ENCODE data around the gene GUCD1. TPM values are rescaled to one million over a fixed set of nuclear protein-coding genes. Genes with fewer than 3 reads are reported as not detected.
A peak's percentile ranks its signal among the peaks of the same experiment; 100 is the strongest.

Gene GUCD1
- total and polyA plus RNA-seq, 2 of the 8 experiments (the other 6 are each of a cell fraction or from before 2014, with no cell fraction given), result 85.2 to 128 TPM

- Histone ChIP-seq H3K56ac (replicated peaks; ENCODE audit: insufficient read length, low read depth, low read length) (no peak overlapping the region), H4K91ac (replicated peaks; ENCODE audit: insufficient read length, low read length) (no peak overlapping the region), H3K14ac (ENCODE audit: insufficient read length) (no peak overlapping the region), H4K8ac (ENCODE audit: extremely low read depth, insufficient read depth, low read length) (peak overlapping the region; percentile 68; the same call in 1 of the 2 replicates), H2BK12ac (ENCODE audit: low read depth, low read length) (no peak overlapping the region), H3K9ac (replicated peaks in 1 of 4; ENCODE audit: extremely low read depth in 1 of 4, low read depth in 3 of 4, low read length in 3 of 4) (no peak overlapping the region), H2AFZ (ENCODE audit: low read length) (no peak overlapping the region), H3K23me2 (ENCODE audit: low read depth, low read length) (peaks cover 8% of the 10 kb centered on the region), H3K4me1 (replicated peaks in 1 of 4; ENCODE audit: control insufficient read depth in 3 of 4, insufficient read depth in 4 of 4, low read length in 3 of 4) (peaks cover 0 to 12% (median 3%) of the 10 kb centered on the region in 4 experiments; a peak in 5 of 7 replicates), H3K79me2 (ENCODE audit: control insufficient read depth in 1 of 2, insufficient read depth in 2 of 2, low read length in 2 of 2) (peaks cover 7 to 48% of the 10 kb centered on the region in 2 experiments), H2BK5ac (ENCODE audit: low read depth, low read length) (no peak overlapping the region), H2AK5ac (ENCODE audit: low read depth, low read length) (no peak overlapping the region), H3K27me3 (replicated peaks in 1 of 4; ENCODE audit: control insufficient read depth in 3 of 4, extremely low read depth in 1 of 4, insufficient read depth in 3 of 4, low read length in 3 of 4) (no peaks in the 10 kb centered on the region), H3K4me2 (ENCODE audit: insufficient read depth in 1 of 2, low read depth in 2 of 2, low read length in 2 of 2) (no peak overlapping the region), H3K23ac (ENCODE audit: insufficient read length) (no peak overlapping the region), H2BK15ac (ENCODE audit: low read length) (no peak overlapping the region), H3K9me3 (ENCODE audit: insufficient read depth in 2 of 2, low read depth in 1 of 2, low read length in 1 of 2) (no peaks in the 10 kb centered on the region), H3K18ac (ENCODE audit: extremely low read depth, low read length) (no peak overlapping the region), H4K5ac (ENCODE audit: insufficient read length, low read depth, low read length) (no peak overlapping the region), H3K4ac (replicated peaks; ENCODE audit: insufficient read length, low read depth, low read length) (no peak overlapping the region), H2BK20ac (ENCODE audit: low read length) (no peak overlapping the region), H3K27ac (ENCODE audit: low read depth, low read length) (no peak overlapping the region), H3K36me3 (ENCODE audit: control insufficient read depth in 2 of 4, insufficient read depth in 4 of 4, low read length in 3 of 4) (peaks cover 12 to 20% (median 18%) of the 10 kb centered on the region in 4 experiments; a peak in 7 of 8 replicates), H3K79me1 (ENCODE audit: low read depth, low read length) (peaks cover 20% of the 10 kb centered on the region), H2BK120ac (replicated peaks; ENCODE audit: low read depth, low read length) (no peak overlapping the region), H3K4me3 (ENCODE audit: extremely low read depth in 1 of 4, insufficient read depth in 2 of 4, low read depth in 3 of 4, low read length in 4 of 4) (no peak overlapping the region), H4K20me1 (replicated peaks in 1 of 2; ENCODE audit: control insufficient read depth in 1 of 2, insufficient read depth in 2 of 2, low read length in 2 of 2) (peaks cover 7 to 28% of the 10 kb centered on the region in 2 experiments)
- ChIA-PET POLR2A (ENCODE audit: partially characterized antibody) (interaction anchor here (0.9 to 1.1 kb wide), 2 partner anchors 9 to 129 kb away, joined by 3 read pairs; no protein-coding TSS in a partner anchor), CTCF (ENCODE audit: partially characterized antibody) (interaction anchor here (1.2 to 2.7 kb wide), 5 partner anchors 11 to 45 kb away, joined by 3 to 8 read pairs (median 3); no protein-coding TSS in a partner anchor)
- FAIRE-seq, result no peak
- WGBS, 2 experiments (ENCODE audit: extremely low coverage in 1 of 2, insufficient coverage in 1 of 2, insufficient read length in 1 of 2, insufficient replicate concordance in 2 of 2, low coverage in 1 of 2, low lambda C conversion rate in 2 of 2, missing lambda C conversion rate in 1 of 2), result 95% methylated on average over 8 of the region's 8 CpGs; no CpG with 5 or more reads in 1 of the 2 experiments
- no peak for DNase-seq (ENCODE audit: low read depth in 1 of 2, low spot score in 2 of 2)
- TF ChIP-seq SP4 (IDR thresholded peaks at IDR 0.05; ENCODE audit: low read length) (no peak), USF2 (IDR thresholded peaks at IDR 0.05; ENCODE audit: low read length) (no peak), CBX8 (IDR thresholded peaks at IDR 0.05; ENCODE audit: borderline replicate concordance, low read depth, low read length) (no peak), E2F6 (IDR thresholded peaks at IDR 0.05) (no peak), POU5F1 (IDR thresholded peaks at IDR 0.05; ENCODE audit: low read depth, low read length) (no peak), JUN (IDR thresholded peaks at IDR 0.05; ENCODE audit: low read depth, low read length) (no peak), EZH2 (IDR thresholded peaks at IDR 0.05; ENCODE audit: low read depth, low read length, severe bottlenecking) (no peak), RBBP5 (IDR thresholded peaks at IDR 0.05; ENCODE audit: borderline replicate concordance, low read depth, low read length) (no peak), ASH2L (IDR thresholded peaks at IDR 0.05; ENCODE audit: low read length) (no peak), GABPA (IDR thresholded peaks at IDR 0.05; ENCODE audit: borderline replicate concordance, insufficient read depth, low read length) (no peak)
Measured at GRCh38 chr22:24550028-24550901, 4.7 kb downstream of the GUCD1 start.
